ENCODE results near the gene ADRM1. TPM values are rescaled to one million over a fixed set of nuclear protein-coding genes. Genes with fewer than 3 reads are reported as not detected.

ADRM1 gene
- polyA plus RNA-seq, 4 donors, result 44.5 to 93.4 (median 88.3) TPM

DNA sequence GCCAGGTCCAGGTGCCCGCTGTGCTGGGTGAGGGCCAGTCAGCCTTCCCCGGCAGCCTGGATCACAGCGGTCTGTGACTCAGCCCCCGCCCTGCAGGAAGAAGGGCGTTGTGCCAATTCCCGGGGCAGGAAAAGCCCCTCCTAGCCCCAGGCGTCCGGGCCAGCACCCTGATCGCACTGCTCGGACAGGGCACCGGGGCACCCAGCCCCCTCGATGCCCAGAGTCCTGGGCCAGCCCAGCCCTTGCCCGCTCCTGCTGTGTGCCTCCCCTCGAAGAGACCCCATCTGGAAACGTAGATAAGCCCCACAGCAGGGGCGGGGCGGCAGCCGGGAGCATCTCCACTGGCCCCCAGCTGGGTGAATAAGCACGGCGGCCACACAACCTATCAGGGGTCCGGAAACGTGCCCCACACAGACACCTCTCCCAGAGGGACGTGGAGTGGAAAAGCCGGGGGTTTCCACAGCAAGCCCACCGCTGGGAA is 54.4 kb downstream of the ADRM1 start:
- H3K36me3 ChIP-seq (ENCODE audit: control insufficient read depth in 3 of 3, insufficient read depth in 2 of 3, low read depth in 1 of 3, low read length in 3 of 3), result peaks cover 0 to 72% (median 0%) of the 10 kb centered on the region in 3 donors
- FAIRE-seq (no peak), DNase-seq (no peak)
- peaks cover 0 to 62% (median 0%) of the 10 kb centered on the region in 3 donors for H3K4me1 ChIP-seq (ENCODE audit: control insufficient read depth in 3 of 3, insufficient read depth in 2 of 3, low read depth in 1 of 3, low read length in 2 of 3)
- 33 to 46% (median 41%) methylated on average over 25 of the region's 25 CpGs for WGBS, 3 donors
- no peak overlapping the region for H3K4me3 ChIP-seq (ENCODE audit: low read depth in 1 of 3, low read length in 3 of 3)
- peak overlapping the region in 2 of 3 donors; percentile 30 to 85 for H3K27ac ChIP-seq (ENCODE audit: low read depth in 1 of 3, low read length in 2 of 3)
- no peaks in the 10 kb centered on the region for H3K27me3 ChIP-seq (ENCODE audit: control insufficient read depth in 3 of 3, insufficient read depth in 3 of 3, low read length in 3 of 3)
- H3K9me3 ChIP-seq (ENCODE audit: control insufficient read depth in 2 of 2, insufficient read depth in 1 of 2, low read depth in 1 of 2, low read length in 1 of 2), result no peaks in the 10 kb centered on the region

GRCh38 chr20:62357681-62358080 is 54.9 kb downstream of the ADRM1 start:
- Histone ChIP-seq H3K4me3 (ENCODE audit: low read depth in 1 of 3, low read length in 3 of 3) (no peak overlapping the region), H3K9me3 (ENCODE audit: control insufficient read depth in 2 of 2, insufficient read depth in 1 of 2, low read depth in 1 of 2, low read length in 1 of 2) (no peaks in the 10 kb centered on the region), H3K36me3 (ENCODE audit: control insufficient read depth in 3 of 3, insufficient read depth in 2 of 3, low read depth in 1 of 3, low read length in 3 of 3) (peaks cover 0 to 71% (median 0%) of the 10 kb centered on the region in 3 donors), H3K4me1 (ENCODE audit: control insufficient read depth in 3 of 3, insufficient read depth in 2 of 3, low read depth in 1 of 3, low read length in 2 of 3) (peaks cover 0 to 63% (median 0%) of the 10 kb centered on the region in 3 donors), H3K27me3 (ENCODE audit: control insufficient read depth in 3 of 3, insufficient read depth in 3 of 3, low read length in 3 of 3) (no peaks in the 10 kb centered on the region), H3K27ac (ENCODE audit: low read depth in 1 of 3, low read length in 2 of 3) (peak overlapping the region in 1 of 3 donors; percentile 85)
- FAIRE-seq (no peak), DNase-seq (no peak)
- 55 to 59% (median 57%) methylated on average over 7 of the region's 7 CpGs for WGBS, 3 donors

Other genes starting within 250 kb of the ADRM1 start
- 10 to 100 TPM in 1 of 4 donors, 1 to 10 TPM in 3; 4.6 to 18.3 (median 7.9) TPM for gene TAF4, start 237.1 kb upstream of the ADRM1 start, polyA plus RNA-seq
- 10 to 100 TPM; 11.9 to 47.0 (median 18.2) TPM for gene LSM14B, start 180.5 kb upstream of the ADRM1 start, polyA plus RNA-seq
- 100 to 1,000 TPM; 136 to 378 (median 310) TPM for gene PSMA7, start 159.6 kb upstream of the ADRM1 start, polyA plus RNA-seq
- gene SS18L1, start 159.2 kb upstream of the ADRM1 start, polyA plus RNA-seq, result 10 to 100 TPM in 2 of 4 donors, 1 to 10 TPM in 2; 7.5 to 17.5 (median 11.3) TPM
- 10 to 100 TPM; 24.9 to 39.4 (median 31.5) TPM for gene MTG2, start 120.0 kb upstream of the ADRM1 start, polyA plus RNA-seq
- gene HRH3, start 82.7 kb upstream of the ADRM1 start, polyA plus RNA-seq, result under 1 TPM in 2 of 4 donors, not detected in 2; 0.06 to 0.31 TPM
- gene OSBPL2, start 64.5 kb upstream of the ADRM1 start, polyA plus RNA-seq, result 10 to 100 TPM; 19.9 to 36.9 (median 29.3) TPM
- 10 to 100 TPM in 2 of 4 donors, 1 to 10 TPM in 2; 1.3 to 62.8 (median 23.0) TPM for gene LAMA5, start 64.3 kb downstream of the ADRM1 start, polyA plus RNA-seq
- gene RPS21, start 84.1 kb downstream of the ADRM1 start, polyA plus RNA-seq, result 1,000 to 10,000 TPM; 2,127 to 8,814 (median 3,344) TPM
- 1 to 10 TPM; 1.3 to 7.9 (median 3.5) TPM for gene CABLES2, start 104.3 kb downstream of the ADRM1 start, polyA plus RNA-seq
- gene RBBP8NL, start 124.5 kb downstream of the ADRM1 start, polyA plus RNA-seq, result 10 to 100 TPM in 3 of 4 donors, 1 to 10 TPM in 1; 8.0 to 28.0 (median 13.5) TPM
- 10 to 100 TPM; 11.9 to 52.9 (median 34.7) TPM for gene GATA5, start 173.0 kb downstream of the ADRM1 start, polyA plus RNA-seq

Measured in small intestine (tissue), 7 donors.